ENCODE data around the gene NRG2. TPM values are rescaled to one million over a fixed set of nuclear protein-coding genes. Genes with fewer than 3 reads are reported as not detected.

NRG2 gene
- total RNA-seq, 1 donor from 2014 or later, result 1.4 TPM

DNA sequence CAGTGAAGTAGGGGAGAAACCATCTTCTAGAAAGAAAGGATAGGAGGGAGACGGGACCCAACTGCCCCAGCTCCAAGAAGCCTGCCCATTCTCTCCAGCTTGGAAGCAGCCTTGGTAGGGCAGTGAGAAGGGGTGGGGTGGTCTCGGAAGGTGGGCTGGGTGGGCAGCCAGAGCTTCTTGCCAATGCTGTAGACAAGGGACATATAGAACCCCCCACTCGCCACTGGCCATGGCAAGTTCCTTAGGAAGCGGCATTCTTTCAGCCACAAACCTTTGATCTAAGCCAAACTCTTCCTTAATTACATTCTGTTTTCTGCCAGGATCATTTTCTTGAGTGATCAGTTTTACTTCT is 157.3 kb downstream of the NRG2 start:
- Mint-ChIP-seq H3K27me3 (peaks cover 17% of the 10 kb centered on the region), H3K36me3 (no peaks in the 10 kb centered on the region), H3K27ac (no peak overlapping the region), H3K4me3 (no peak overlapping the region), H3K4me1 (ENCODE audit: unreplicated experiment) (peaks cover 1% of the 10 kb centered on the region), H3K9me3 (no peaks in the 10 kb centered on the region)
- TF ChIP-seq, protein P1, sequence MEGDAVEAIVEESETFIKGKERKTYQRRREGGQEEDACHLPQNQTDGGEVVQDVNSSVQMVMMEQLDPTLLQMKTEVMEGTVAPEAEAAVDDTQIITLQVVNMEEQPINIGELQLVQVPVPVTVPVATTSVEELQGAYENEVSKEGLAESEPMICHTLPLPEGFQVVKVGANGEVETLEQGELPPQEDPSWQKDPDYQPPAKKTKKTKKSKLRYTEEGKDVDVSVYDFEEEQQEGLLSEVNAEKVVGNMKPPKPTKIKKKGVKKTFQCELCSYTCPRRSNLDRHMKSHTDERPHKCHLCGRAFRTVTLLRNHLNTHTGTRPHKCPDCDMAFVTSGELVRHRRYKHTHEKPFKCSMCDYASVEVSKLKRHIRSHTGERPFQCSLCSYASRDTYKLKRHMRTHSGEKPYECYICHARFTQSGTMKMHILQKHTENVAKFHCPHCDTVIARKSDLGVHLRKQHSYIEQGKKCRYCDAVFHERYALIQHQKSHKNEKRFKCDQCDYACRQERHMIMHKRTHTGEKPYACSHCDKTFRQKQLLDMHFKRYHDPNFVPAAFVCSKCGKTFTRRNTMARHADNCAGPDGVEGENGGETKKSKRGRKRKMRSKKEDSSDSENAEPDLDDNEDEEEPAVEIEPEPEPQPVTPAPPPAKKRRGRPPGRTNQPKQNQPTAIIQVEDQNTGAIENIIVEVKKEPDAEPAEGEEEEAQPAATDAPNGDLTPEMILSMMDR (conservative IDR thresholded peaks at IDR 0.05), result no peak
- no peak for DNase-seq (ENCODE audit: extremely low spot score, unreplicated experiment)

DNA sequence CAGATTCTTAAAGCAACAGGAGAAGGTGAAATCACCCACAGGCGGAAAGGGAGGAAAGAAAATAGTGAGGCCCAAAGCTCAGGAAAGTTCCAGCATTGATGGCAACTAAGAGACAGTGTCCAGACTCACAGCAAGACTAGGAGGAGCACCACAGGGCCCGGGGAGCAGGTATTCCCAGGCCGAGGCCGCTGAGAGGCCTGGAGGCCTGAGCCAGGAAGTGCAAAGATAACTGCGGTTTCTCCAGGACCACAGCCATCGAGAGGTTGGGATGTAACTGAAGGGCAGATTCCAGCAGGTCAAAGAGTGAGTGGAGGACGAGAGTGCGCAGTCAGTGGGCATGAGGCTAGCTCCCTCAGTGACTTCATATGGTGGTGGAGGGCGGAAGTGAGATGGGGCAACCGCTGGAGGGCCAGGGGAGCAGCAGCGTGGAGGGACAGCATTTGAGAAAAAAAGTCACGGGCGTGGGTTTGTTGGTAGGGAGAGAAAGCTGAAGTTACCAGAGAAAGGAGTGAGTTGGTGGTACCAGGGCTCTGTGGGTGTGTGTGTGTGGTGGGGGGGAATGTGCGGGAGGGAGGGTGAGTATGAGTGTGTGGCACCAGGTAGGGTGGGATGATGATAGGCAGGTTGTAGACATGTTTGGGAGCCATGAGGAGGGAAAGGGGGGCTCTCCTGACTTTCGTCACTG is 157.8 kb downstream of the NRG2 start:
- DNase-seq (ENCODE audit: extremely low spot score, unreplicated experiment), result no peak
- no peak overlapping the region for H3K4me3 Mint-ChIP-seq
- peaks cover 6% of the 10 kb centered on the region for H3K4me1 Mint-ChIP-seq (ENCODE audit: unreplicated experiment)
- H3K9me3 Mint-ChIP-seq, result no peaks in the 10 kb centered on the region
- H3K27me3 Mint-ChIP-seq, result peaks cover 14% of the 10 kb centered on the region
- H3K27ac Mint-ChIP-seq, result no peak overlapping the region
- H3K36me3 Mint-ChIP-seq, result no peaks in the 10 kb centered on the region
- TF ChIP-seq, protein P1 (conservative IDR thresholded peaks at IDR 0.05), result no peak

DNA sequence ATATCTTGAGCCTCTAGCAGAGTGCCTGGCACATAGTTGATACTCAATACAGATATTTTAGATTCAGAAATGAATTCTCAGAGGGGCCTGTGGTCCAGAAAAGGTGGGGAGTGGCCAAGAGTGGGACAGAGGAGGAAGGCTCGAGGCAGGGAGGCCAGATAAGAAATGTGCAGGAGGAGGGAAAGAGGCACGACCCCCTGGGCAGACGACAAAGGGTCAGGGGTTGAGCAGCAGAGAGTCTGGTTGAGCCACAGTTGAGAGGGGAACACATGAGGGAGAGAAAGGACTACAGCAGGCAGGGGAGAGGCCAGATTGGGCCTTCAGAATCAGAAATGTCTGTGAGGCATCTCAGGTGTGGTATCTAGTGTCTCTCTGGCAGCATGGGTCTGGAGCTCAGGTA is 158.4 kb downstream of the NRG2 start:
- no peak for DNase-seq (ENCODE audit: extremely low spot score, unreplicated experiment)
- Mint-ChIP-seq H3K9me3 (no peaks in the 10 kb centered on the region), H3K4me1 (ENCODE audit: unreplicated experiment) (peaks cover 12% of the 10 kb centered on the region), H3K36me3 (no peaks in the 10 kb centered on the region), H3K4me3 (no peak overlapping the region), H3K27me3 (peaks cover 16% of the 10 kb centered on the region), H3K27ac (no peak overlapping the region)
- TF ChIP-seq, protein P1 (conservative IDR thresholded peaks at IDR 0.05), result no peak

DNA sequence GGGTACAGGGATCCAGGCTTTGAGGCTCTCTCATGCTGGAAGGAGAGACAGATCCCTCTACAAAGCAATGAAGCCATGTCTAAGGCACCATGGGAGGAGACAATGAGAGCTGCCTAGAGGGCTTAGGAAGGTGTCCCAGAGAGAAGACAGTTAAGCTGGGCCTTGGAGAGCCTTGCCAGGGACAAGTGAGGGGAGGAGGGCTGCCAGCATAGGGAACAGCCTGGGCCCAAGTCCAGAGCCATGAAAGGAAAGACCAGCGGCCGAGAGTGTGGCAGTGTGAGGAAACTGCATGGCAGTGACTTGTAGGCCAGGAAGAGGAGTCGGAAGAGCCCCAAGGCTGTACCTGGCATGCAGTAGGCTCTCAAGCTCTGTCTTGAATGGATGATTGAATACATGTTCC is 159.0 kb downstream of the NRG2 start:
- no peak for DNase-seq (ENCODE audit: extremely low spot score, unreplicated experiment)
- Mint-ChIP-seq H3K4me3 (no peak overlapping the region), H3K27ac (no peak overlapping the region), H3K27me3 (peaks cover 19% of the 10 kb centered on the region), H3K4me1 (ENCODE audit: unreplicated experiment) (peaks cover 18% of the 10 kb centered on the region), H3K36me3 (no peaks in the 10 kb centered on the region), H3K9me3 (no peaks in the 10 kb centered on the region)
- TF ChIP-seq, protein P1 (conservative IDR thresholded peaks at IDR 0.05), result no peak

DNA sequence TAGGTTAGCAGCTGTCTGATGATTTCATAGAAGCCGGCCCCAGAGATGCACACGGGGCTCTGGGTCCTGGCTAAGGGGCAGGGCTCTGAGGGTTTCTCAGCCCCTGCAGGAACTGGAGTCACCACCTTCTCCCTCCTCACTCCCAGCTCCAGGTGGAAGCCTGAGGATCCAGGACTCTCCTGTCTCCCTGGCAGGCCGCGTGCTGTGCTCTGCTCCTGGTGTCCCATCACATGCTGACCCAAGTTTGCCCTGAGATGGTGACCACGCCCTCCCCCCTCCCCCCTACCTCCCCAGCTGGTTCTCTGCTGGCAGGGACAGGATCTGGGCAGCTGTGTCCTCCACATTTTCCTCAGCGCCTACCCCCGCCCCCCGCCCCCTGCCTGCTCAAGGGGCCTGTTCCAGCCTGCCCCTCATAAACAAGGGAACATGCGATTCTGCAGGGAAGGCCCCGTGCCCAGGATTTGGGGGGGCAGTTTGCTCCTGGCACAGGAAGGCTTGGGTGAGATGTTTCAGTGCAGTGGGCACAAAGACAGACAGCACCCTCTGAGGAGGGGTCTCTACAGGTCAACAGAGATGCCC is 160.0 kb downstream of the NRG2 start:
- H3K9me3 Mint-ChIP-seq, result no peaks in the 10 kb centered on the region
- H3K36me3 Mint-ChIP-seq, result no peaks in the 10 kb centered on the region
- no peak overlapping the region for H3K4me3 Mint-ChIP-seq
- TF ChIP-seq, protein P1 (conservative IDR thresholded peaks at IDR 0.05), result no peak
- DNase-seq (ENCODE audit: extremely low spot score, unreplicated experiment), result no peak
- no peak overlapping the region for H3K27ac Mint-ChIP-seq
- peaks cover 19% of the 10 kb centered on the region for H3K27me3 Mint-ChIP-seq
- H3K4me1 Mint-ChIP-seq (ENCODE audit: unreplicated experiment), result peaks cover 19% of the 10 kb centered on the region
